CD4-positive, alpha-beta T cell treated with Interferon gamma for 1 hour (primary cell): ENCODE measurements around the gene CCS.
"Not testable (repeated sequence)": the region's sequence is repeated elsewhere in the genome, so short reads cannot be mapped to it uniquely, and the experiment has no call there.

Experiments
- DNase-seq: peaks from one replicate; pipeline ENCODE4 v3.0.0-alpha.2; 2020

The CCS gene

GRCh38 chr11:66595245-66595904 lies 2.4 kb downstream of the CCS start:
- DNase-seq, result no peak

- DNase-seq, result no peak
These were observed 6.0 kb downstream of the CCS start for GRCh38 chr11:66598993-66599392.

GRCh38 chr11:66600219-66600618 lies 7.2 kb downstream of the CCS start:
- no peak for DNase-seq

- no peak for DNase-seq
These were observed 7.7 kb downstream of the CCS start for GRCh38 chr11:66600631-66601233.

- DNase-seq, result no peak
These were observed 10.1 kb downstream of the CCS start for GRCh38 chr11:66603072-66603471.

- DNase-seq, result no peak
These were observed 11.2 kb downstream of the CCS start for GRCh38 chr11:66604155-66604554.

GRCh38 chr11:66606608-66607007 lies 13.6 kb downstream of the CCS start:
- not testable (repeated sequence) for DNase-seq

- DNase-seq, result no peak
These were observed 14.3 kb downstream of the CCS start for GRCh38 chr11:66607126-66607834.

GRCh38 chr11:66609721-66610617 lies 17.0 kb downstream of the CCS start:
- no peak for DNase-seq

- no peak for DNase-seq
These were observed 19.5 kb downstream of the CCS start for GRCh38 chr11:66612458-66612857.

- DNase-seq, result no peak
These were observed 21.1 kb downstream of the CCS start for GRCh38 chr11:66614073-66614472.

GRCh38 chr11:66616379-66617154 lies 23.6 kb downstream of the CCS start, which contains the start of gene RBM14:
RBM14 (plus strand) TSS chr11:66616630; CDS start chr11:66616721, 91 bp downstream.
- DNase-seq, result peak; percentile 99

GRCh38 chr11:66617155-66617834 lies 24.3 kb downstream of the CCS start:
- DNase-seq, result no peak

- peak; percentile 59 for DNase-seq
These were observed 26.1 kb downstream of the CCS start for GRCh38 chr11:66619080-66619554.

- DNase-seq, result no peak
These were observed 31.5 kb downstream of the CCS start for GRCh38 chr11:66624450-66624849.

- DNase-seq, result no peak
These were observed 32.2 kb downstream of the CCS start for GRCh38 chr11:66625041-66625751.

- DNase-seq, result no peak
These were observed 32.8 kb downstream of the CCS start for GRCh38 chr11:66625752-66626149.

- DNase-seq, result no peak
These were observed 33.4 kb downstream of the CCS start for GRCh38 chr11:66626382-66626781.

GRCh38 chr11:66626926-66627325 lies 33.9 kb downstream of the CCS start:
- no peak for DNase-seq

- no peak for DNase-seq
These were observed 35.1 kb downstream of the CCS start for GRCh38 chr11:66628061-66628603.

- no peak for DNase-seq
These were observed 36.4 kb downstream of the CCS start for GRCh38 chr11:66629356-66629755.
